Measurements from ENCODE around the gene RNF157. TPM values are rescaled to one million over a fixed set of nuclear protein-coding genes. Genes with fewer than 3 reads are reported as not detected.

The RNF157 gene
- total RNA-seq, 1 donor from 2014 or later: 17.8 TPM

DNA sequence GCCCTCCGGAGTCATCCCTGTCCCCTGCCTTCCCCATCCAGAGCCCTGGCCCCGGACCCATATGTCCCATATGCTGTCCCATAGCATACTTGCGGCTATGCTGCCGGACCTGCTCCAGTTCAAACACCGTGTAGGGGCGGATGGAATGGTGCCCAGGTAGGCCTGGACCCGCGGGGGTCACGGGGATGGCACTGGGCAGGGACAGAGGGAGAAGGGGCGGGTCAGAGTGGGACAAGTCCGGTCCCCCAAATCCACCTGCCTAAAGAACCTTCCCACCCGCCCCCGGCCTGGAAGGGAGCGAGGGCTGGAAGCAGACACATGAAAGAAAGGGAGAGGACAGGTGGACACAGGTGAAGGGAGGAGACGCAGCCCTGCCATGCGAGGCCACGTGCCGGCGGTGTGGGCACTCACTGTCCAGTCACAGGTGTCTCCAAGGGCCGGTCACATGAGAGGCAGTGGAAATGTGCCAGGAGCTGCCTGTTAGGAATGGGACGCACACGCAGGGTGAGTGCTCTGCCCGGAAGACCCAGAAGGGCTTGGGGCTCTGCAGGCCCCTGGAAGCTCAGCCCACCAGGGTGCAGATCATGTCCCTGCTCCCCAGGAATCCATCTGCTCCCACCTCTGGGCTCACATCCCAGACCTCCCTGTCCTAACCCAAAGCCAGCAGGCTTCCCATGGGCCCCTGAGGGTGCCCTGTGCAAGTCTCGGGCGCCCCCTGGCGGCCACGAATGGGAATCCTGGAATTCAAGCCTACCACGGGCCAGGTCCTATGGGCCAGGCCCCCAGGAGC is 38.9 kb upstream of the RNF157 start:
- H3K4me1 Mint-ChIP-seq (ENCODE audit: low read depth, unreplicated experiment): no peaks in the 10 kb centered on the region
- peaks cover 4% of the 10 kb centered on the region for H3K9me3 Mint-ChIP-seq (ENCODE audit: unreplicated experiment)
- H3K27me3 Mint-ChIP-seq (ENCODE audit: unreplicated experiment): peaks cover 2% of the 10 kb centered on the region
- DNase-seq: peak; percentile 91
- no peak overlapping the region for H3K27ac Mint-ChIP-seq (ENCODE audit: unreplicated experiment)
- TF ChIP-seq, protein P1, sequence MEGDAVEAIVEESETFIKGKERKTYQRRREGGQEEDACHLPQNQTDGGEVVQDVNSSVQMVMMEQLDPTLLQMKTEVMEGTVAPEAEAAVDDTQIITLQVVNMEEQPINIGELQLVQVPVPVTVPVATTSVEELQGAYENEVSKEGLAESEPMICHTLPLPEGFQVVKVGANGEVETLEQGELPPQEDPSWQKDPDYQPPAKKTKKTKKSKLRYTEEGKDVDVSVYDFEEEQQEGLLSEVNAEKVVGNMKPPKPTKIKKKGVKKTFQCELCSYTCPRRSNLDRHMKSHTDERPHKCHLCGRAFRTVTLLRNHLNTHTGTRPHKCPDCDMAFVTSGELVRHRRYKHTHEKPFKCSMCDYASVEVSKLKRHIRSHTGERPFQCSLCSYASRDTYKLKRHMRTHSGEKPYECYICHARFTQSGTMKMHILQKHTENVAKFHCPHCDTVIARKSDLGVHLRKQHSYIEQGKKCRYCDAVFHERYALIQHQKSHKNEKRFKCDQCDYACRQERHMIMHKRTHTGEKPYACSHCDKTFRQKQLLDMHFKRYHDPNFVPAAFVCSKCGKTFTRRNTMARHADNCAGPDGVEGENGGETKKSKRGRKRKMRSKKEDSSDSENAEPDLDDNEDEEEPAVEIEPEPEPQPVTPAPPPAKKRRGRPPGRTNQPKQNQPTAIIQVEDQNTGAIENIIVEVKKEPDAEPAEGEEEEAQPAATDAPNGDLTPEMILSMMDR (IDR thresholded peaks at IDR 0.05; ENCODE audit: partially characterized antibody, unreplicated experiment): peak; percentile 100
- no peak overlapping the region for H3K4me3 Mint-ChIP-seq (ENCODE audit: unreplicated experiment)
- H3K36me3 Mint-ChIP-seq (ENCODE audit: unreplicated experiment): no peaks in the 10 kb centered on the region

DNA sequence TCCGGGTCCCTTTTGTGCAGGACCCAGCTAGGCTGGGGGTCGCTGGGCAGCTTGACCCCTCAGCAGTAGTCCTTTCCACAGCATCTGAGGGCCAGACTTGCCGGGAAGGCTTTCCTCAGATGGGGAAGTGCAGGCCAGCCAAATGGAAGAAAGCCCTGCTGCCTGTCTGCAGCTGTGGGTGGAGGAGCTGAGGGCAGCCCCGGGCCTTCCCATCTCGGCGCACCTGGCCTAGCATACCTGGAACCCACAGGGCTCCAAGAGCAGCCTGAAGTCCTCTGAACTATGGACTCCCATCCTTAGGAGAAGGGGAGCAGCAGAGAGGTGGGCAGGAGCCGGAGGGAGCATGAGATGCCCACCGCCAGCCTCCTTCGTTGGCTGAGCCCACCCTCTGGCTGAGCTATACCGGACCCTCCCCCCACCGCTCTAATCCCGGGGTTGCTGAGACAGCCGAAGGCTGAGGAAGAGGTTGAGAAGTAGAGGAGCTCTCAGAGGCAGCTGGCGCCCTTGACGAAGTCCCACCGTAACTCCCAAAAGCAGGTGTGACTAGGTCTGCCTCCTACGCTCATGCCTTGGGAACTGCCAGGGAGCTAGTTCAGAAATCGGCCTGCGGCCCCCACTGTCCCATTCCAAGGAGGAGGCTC is 38.1 kb upstream of the RNF157 start:
- DNase-seq: no peak
- H3K9me3 Mint-ChIP-seq (ENCODE audit: unreplicated experiment): peaks cover 4% of the 10 kb centered on the region
- H3K4me3 Mint-ChIP-seq (ENCODE audit: unreplicated experiment): no peak overlapping the region
- no peaks in the 10 kb centered on the region for H3K36me3 Mint-ChIP-seq (ENCODE audit: unreplicated experiment)
- H3K27ac Mint-ChIP-seq (ENCODE audit: unreplicated experiment): no peak overlapping the region
- TF ChIP-seq, protein P1 (IDR thresholded peaks at IDR 0.05; ENCODE audit: partially characterized antibody, unreplicated experiment): no peak
- H3K27me3 Mint-ChIP-seq (ENCODE audit: unreplicated experiment): peaks cover 2% of the 10 kb centered on the region
- no peaks in the 10 kb centered on the region for H3K4me1 Mint-ChIP-seq (ENCODE audit: low read depth, unreplicated experiment)

- TF ChIP-seq, protein P1 (IDR thresholded peaks at IDR 0.05; ENCODE audit: partially characterized antibody, unreplicated experiment): no peak
- Mint-ChIP-seq H3K4me3 (ENCODE audit: unreplicated experiment) (no peak overlapping the region), H3K36me3 (ENCODE audit: unreplicated experiment) (no peaks in the 10 kb centered on the region), H3K4me1 (ENCODE audit: low read depth, unreplicated experiment) (no peaks in the 10 kb centered on the region), H3K9me3 (ENCODE audit: unreplicated experiment) (peaks cover 4% of the 10 kb centered on the region), H3K27me3 (ENCODE audit: unreplicated experiment) (peaks cover 2% of the 10 kb centered on the region), H3K27ac (ENCODE audit: unreplicated experiment) (no peak overlapping the region)
- DNase-seq: no peak
These were observed 37.3 kb upstream of the RNF157 start for GRCh38 chr17:76277300-76278267.

- Mint-ChIP-seq H3K36me3 (ENCODE audit: unreplicated experiment) (no peaks in the 10 kb centered on the region), H3K4me3 (ENCODE audit: unreplicated experiment) (no peak overlapping the region), H3K9me3 (ENCODE audit: unreplicated experiment) (peaks cover 4% of the 10 kb centered on the region), H3K27ac (ENCODE audit: unreplicated experiment) (no peak overlapping the region), H3K4me1 (ENCODE audit: low read depth, unreplicated experiment) (no peaks in the 10 kb centered on the region), H3K27me3 (ENCODE audit: unreplicated experiment) (no peaks in the 10 kb centered on the region)
- TF ChIP-seq, protein P1 (IDR thresholded peaks at IDR 0.05; ENCODE audit: partially characterized antibody, unreplicated experiment): no peak
- no peak for DNase-seq
These were observed 36.4 kb upstream of the RNF157 start for GRCh38 chr17:76276461-76277299.
